Measurements from ENCODE around the gene PTPRM. TPM values are rescaled to one million over a fixed set of nuclear protein-coding genes. Genes with fewer than 3 reads are reported as not detected.
"Not testable (repeated sequence)": the region's sequence is repeated elsewhere in the genome, so short reads cannot be mapped to it uniquely, and the experiment has no call there.

The PTPRM gene
- total and polyA plus RNA-seq, 4 donors, result 118 to 160 (median 122) TPM

- Histone ChIP-seq H3K9me3 (ENCODE audit: control insufficient read depth, insufficient read depth, low read length) (no peaks in the 10 kb centered on the region), H3K36me3 (ENCODE audit: control insufficient read depth, insufficient read depth, low read length) (peaks cover 6% of the 10 kb centered on the region), H3K4me1 (ENCODE audit: control insufficient read depth, insufficient read depth, low read length) (peaks cover 4% of the 10 kb centered on the region), H3K27ac (ENCODE audit: low read depth, low read length) (no peak overlapping the region), H3K4me3 (ENCODE audit: low read depth, low read length) (no peak overlapping the region), H3K27me3 (ENCODE audit: control insufficient read depth, insufficient read depth, low read length) (no peaks in the 10 kb centered on the region)
- 90% methylated on average over 2 of the region's 8 CpGs for WGBS (ENCODE audit: insufficient coverage)
- DNase-seq (ENCODE audit: low read depth in 4 of 6, low spot score in 6 of 6), result peak in 1 of 6 donors; percentile 64
Measured at GRCh38 chr18:7953095-7953958, 386.2 kb downstream of the PTPRM start.

DNA sequence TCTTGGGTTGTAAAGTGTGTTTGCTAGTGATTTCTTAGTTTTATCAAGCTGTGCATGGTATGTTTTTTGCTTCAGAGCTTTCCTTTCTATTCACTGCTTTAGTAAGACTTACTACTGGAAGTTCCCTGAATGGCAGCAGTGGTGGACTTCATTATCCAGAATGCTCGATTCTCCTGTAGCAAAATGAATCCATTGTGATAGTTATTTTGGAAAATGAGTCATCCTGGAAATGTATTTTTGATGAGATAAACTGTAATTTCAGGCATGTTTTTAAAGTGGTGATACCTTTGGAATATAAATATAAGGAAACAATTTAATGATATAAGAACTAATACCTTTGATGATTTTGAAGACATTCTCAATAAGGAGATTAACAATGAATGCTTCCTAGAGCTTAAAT is 387.1 kb downstream of the PTPRM start:
- no peak overlapping the region for H3K4me3 ChIP-seq (ENCODE audit: low read depth, low read length)
- no peak for DNase-seq (ENCODE audit: low read depth in 4 of 6, low spot score in 6 of 6)
- peaks cover 6% of the 10 kb centered on the region for H3K36me3 ChIP-seq (ENCODE audit: control insufficient read depth, insufficient read depth, low read length)
- WGBS (ENCODE audit: insufficient coverage), result no CpG with 5 or more reads among the region's 1 CpG
- no peak overlapping the region for H3K27ac ChIP-seq (ENCODE audit: low read depth, low read length)
- no peaks in the 10 kb centered on the region for H3K9me3 ChIP-seq (ENCODE audit: control insufficient read depth, insufficient read depth, low read length)
- H3K27me3 ChIP-seq (ENCODE audit: control insufficient read depth, insufficient read depth, low read length), result no peaks in the 10 kb centered on the region
- peaks cover 4% of the 10 kb centered on the region for H3K4me1 ChIP-seq (ENCODE audit: control insufficient read depth, insufficient read depth, low read length)

- Histone ChIP-seq H3K27me3 (ENCODE audit: control insufficient read depth, insufficient read depth, low read length) (no peaks in the 10 kb centered on the region), H3K4me1 (ENCODE audit: control insufficient read depth, insufficient read depth, low read length) (peaks cover 4% of the 10 kb centered on the region), H3K4me3 (ENCODE audit: low read depth, low read length) (no peak overlapping the region), H3K36me3 (ENCODE audit: control insufficient read depth, insufficient read depth, low read length) (peaks cover 4% of the 10 kb centered on the region), H3K9me3 (ENCODE audit: control insufficient read depth, insufficient read depth, low read length) (no peaks in the 10 kb centered on the region), H3K27ac (ENCODE audit: low read depth, low read length) (no peak overlapping the region)
- 100% methylated on average over 7 of the region's 7 CpGs for WGBS (ENCODE audit: insufficient coverage)
- DNase-seq (ENCODE audit: low read depth in 4 of 6, low spot score in 6 of 6), result no peak
Measured at GRCh38 chr18:7955175-7955574, 388.1 kb downstream of the PTPRM start.

DNA sequence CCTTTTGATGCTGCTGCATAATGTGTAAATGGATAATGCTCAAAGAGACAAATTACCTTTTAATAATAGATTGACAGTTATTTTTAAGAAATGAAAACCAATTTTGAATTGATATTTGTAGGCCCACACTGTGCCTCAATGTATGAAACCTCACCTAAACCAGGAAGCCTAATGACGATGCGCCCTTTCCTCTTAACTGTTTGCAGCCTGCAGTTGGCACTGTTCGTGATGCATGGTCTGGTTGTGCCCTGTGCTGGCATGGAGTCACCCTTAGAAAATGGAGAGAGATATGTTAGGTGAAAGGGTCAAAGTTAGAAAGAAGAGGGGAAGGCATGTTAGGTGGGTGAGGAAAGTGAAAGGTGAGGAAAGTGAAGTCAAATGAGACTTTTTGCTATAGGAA is 390.2 kb downstream of the PTPRM start:
- Histone ChIP-seq H3K4me3 (ENCODE audit: low read depth, low read length) (no peak overlapping the region), H3K36me3 (ENCODE audit: control insufficient read depth, insufficient read depth, low read length) (peaks cover 4% of the 10 kb centered on the region), H3K9me3 (ENCODE audit: control insufficient read depth, insufficient read depth, low read length) (no peaks in the 10 kb centered on the region), H3K27me3 (ENCODE audit: control insufficient read depth, insufficient read depth, low read length) (no peaks in the 10 kb centered on the region), H3K4me1 (ENCODE audit: control insufficient read depth, insufficient read depth, low read length) (peaks cover 4% of the 10 kb centered on the region), H3K27ac (ENCODE audit: low read depth, low read length) (no peak overlapping the region)
- no CpG with 5 or more reads among the region's 3 CpGs for WGBS (ENCODE audit: insufficient coverage)
- no peak for DNase-seq (ENCODE audit: low read depth in 4 of 6, low spot score in 6 of 6)

DNA sequence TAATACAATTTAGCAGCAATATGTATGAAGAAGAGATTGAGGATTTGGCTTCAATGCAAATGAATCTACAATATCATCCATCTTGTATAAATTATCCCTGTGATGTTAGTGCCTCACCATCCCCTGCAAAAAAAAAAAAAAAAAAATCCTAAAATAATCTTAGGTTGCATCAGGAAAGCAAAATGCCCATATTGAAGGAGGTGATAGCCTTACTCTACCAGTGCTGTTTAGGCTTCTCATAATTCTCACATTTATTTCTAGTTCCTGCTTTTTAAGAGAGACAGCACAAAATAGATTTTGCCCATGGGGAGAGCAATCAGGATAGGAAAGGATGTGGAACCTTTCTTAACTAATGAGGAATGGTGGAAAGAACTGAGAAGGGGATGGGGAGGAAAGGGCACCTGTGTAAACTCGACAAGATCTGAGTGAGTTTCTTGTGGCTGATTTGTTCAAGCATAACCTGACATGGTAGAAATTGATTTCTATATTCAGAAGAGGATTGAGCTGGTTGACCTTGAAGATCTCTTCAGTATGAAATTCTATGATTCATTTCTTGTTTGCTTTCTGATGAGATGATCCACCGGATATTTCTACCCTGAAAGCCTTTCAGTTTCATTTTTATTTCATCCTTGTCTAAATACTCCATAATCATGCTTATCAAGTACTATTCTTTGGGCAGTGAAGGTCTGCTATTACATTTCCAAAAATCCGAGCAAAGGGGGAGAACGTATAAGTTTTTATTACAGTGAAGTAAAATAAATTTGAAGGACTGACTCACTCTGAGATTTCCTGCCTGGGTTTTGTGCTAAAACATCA is 391.2 kb downstream of the PTPRM start:
- 86% methylated on average over 1 of the region's 4 CpGs for WGBS (ENCODE audit: insufficient coverage)
- DNase-seq (ENCODE audit: low read depth in 4 of 6, low spot score in 6 of 6), result no peak

DNA sequence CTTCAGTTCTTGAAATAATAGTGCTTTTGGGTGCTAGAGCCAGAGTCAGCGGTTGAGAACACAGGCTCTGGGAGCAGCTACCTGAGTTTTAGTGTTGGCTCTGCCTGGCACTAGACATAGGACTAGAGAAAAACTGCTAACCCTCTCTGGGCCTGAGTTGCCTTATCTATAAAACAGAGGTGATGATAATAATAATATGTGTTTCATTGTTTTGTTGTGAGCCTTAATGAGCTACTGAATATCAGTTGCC is 391.7 kb downstream of the PTPRM start:
- WGBS (ENCODE audit: insufficient coverage), result 83% methylated on average over 1 of the region's 1 CpG

More for the DNA sequence above, 391.2 kb downstream of the PTPRM start:
- peaks cover 4% of the 10 kb centered on the region for H3K4me1 ChIP-seq (ENCODE audit: control insufficient read depth, insufficient read depth, low read length)
- H3K36me3 ChIP-seq (ENCODE audit: control insufficient read depth, insufficient read depth, low read length), result peaks cover 4% of the 10 kb centered on the region
- H3K27ac ChIP-seq (ENCODE audit: low read depth, low read length), result no peak overlapping the region
- H3K27me3 ChIP-seq (ENCODE audit: control insufficient read depth, insufficient read depth, low read length), result no peaks in the 10 kb centered on the region
- no peaks in the 10 kb centered on the region for H3K9me3 ChIP-seq (ENCODE audit: control insufficient read depth, insufficient read depth, low read length)
- H3K4me3 ChIP-seq (ENCODE audit: low read depth, low read length), result no peak overlapping the region

GRCh38 chr18:7966682-7967081 is 399.6 kb downstream of the PTPRM start:
- DNase-seq (ENCODE audit: low read depth in 4 of 6, low spot score in 6 of 6), result not testable (repeated sequence)
- WGBS (ENCODE audit: insufficient coverage), result 95% methylated on average over 4 of the region's 18 CpGs

More for the DNA sequence above, 391.7 kb downstream of the PTPRM start:
- Histone ChIP-seq H3K36me3 (ENCODE audit: control insufficient read depth, insufficient read depth, low read length) (peaks cover 4% of the 10 kb centered on the region), H3K27ac (ENCODE audit: low read depth, low read length) (no peak overlapping the region), H3K9me3 (ENCODE audit: control insufficient read depth, insufficient read depth, low read length) (no peaks in the 10 kb centered on the region), H3K4me1 (ENCODE audit: control insufficient read depth, insufficient read depth, low read length) (peaks cover 10% of the 10 kb centered on the region), H3K27me3 (ENCODE audit: control insufficient read depth, insufficient read depth, low read length) (no peaks in the 10 kb centered on the region), H3K4me3 (ENCODE audit: low read depth, low read length) (no peak overlapping the region)
- DNase-seq (ENCODE audit: low read depth in 4 of 6, low spot score in 6 of 6), result no peak

DNA sequence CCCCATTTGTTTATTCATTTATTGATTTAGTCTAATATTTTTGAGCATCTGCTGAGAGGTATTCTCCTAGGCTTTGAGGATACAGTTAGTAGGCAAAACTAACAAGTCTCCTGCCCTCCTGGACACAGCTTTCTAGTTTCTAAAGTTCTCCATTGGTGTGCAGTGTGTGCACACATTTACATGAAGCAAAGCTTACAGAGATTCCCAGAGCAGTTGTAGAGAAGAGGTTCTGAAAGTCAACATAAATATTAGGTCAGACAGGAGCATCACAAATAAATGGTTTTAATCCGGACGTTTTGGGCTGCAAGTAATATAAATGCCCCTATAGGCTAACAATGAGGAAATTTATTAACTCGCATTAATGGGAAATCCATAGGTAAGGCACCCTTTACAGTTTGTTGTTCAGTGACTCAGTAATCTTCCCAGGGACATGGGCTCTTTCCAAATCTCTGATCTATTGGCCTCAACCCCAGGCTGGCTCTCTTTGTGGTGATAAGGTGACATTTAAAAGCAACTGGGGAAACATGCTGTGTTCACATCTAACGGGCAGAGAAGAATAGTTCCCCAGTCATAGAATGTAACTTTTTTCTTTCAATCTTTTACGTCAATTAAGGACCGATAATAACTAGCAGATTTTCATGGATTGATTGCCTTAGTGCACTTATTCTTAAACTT is 407.2 kb downstream of the PTPRM start:
- no peaks in the 10 kb centered on the region for H3K27me3 ChIP-seq (ENCODE audit: control insufficient read depth, insufficient read depth, low read length)
- DNase-seq (ENCODE audit: low read depth in 4 of 6, low spot score in 6 of 6), result no peak
- no peaks in the 10 kb centered on the region for H3K4me1 ChIP-seq (ENCODE audit: control insufficient read depth, insufficient read depth, low read length)
- H3K9me3 ChIP-seq (ENCODE audit: control insufficient read depth, insufficient read depth, low read length), result no peaks in the 10 kb centered on the region
- no peak overlapping the region for H3K4me3 ChIP-seq (ENCODE audit: low read depth, low read length)
- H3K27ac ChIP-seq (ENCODE audit: low read depth, low read length), result no peak overlapping the region
- H3K36me3 ChIP-seq (ENCODE audit: control insufficient read depth, insufficient read depth, low read length), result no peaks in the 10 kb centered on the region
- 92% methylated on average over 4 of the region's 6 CpGs for WGBS (ENCODE audit: insufficient coverage)

More at GRCh38 chr18:7966682-7967081, 399.6 kb downstream of the PTPRM start:
- not testable (repeated sequence) for H3K36me3 ChIP-seq (ENCODE audit: control insufficient read depth, insufficient read depth, low read length); H3K27me3 ChIP-seq (ENCODE audit: control insufficient read depth, insufficient read depth, low read length); H3K9me3 ChIP-seq (ENCODE audit: control insufficient read depth, insufficient read depth, low read length); H3K4me3 ChIP-seq (ENCODE audit: low read depth, low read length); H3K4me1 ChIP-seq (ENCODE audit: control insufficient read depth, insufficient read depth, low read length); H3K27ac ChIP-seq (ENCODE audit: low read depth, low read length)

GRCh38 chr18:7977897-7978296 is 410.8 kb downstream of the PTPRM start:
- H3K27me3 ChIP-seq (ENCODE audit: control insufficient read depth, insufficient read depth, low read length), result no peaks in the 10 kb centered on the region
- H3K4me3 ChIP-seq (ENCODE audit: low read depth, low read length), result no peak overlapping the region
- H3K36me3 ChIP-seq (ENCODE audit: control insufficient read depth, insufficient read depth, low read length), result no peaks in the 10 kb centered on the region
- no peaks in the 10 kb centered on the region for H3K9me3 ChIP-seq (ENCODE audit: control insufficient read depth, insufficient read depth, low read length)
- DNase-seq (ENCODE audit: low read depth in 4 of 6, low spot score in 6 of 6), result no peak
- no peak overlapping the region for H3K27ac ChIP-seq (ENCODE audit: low read depth, low read length)
- 76% methylated on average over 3 of the region's 4 CpGs for WGBS (ENCODE audit: insufficient coverage)
- H3K4me1 ChIP-seq (ENCODE audit: control insufficient read depth, insufficient read depth, low read length), result no peaks in the 10 kb centered on the region

Measured in spinal cord (tissue), 10 donors.